Uterus (tissue), 2 donors: ENCODE data around the gene CIAO2B.
"Not testable (repeated sequence)": the region's sequence is repeated elsewhere in the genome, so short reads cannot be mapped to it uniquely, and the experiment has no call there.

Experiments used
- POLR2A ChIP-seq, 2 donors: fragments of 450-650 bp; IDR thresholded peaks; one replicate each; pipeline ENCODE4 v1.6.1; 2016; ENCODE audit warnings: antibody characterized with exemption in 2 of 2, mild to moderate bottlenecking in 1 of 2, moderate library complexity in 1 of 2
- TF ChIP-seq, protein P1 (sequence below), 4 experiments: fragments of 200-600 bp in 2 of 4; fragments of 450-650 bp in 2 of 4; sonication (generic) in 2 of 4; IDR thresholded peaks; one replicate each; pipeline ENCODE4 v1.5.1; 2016 to 2019; ENCODE audit warnings: antibody characterized with exemption in 4 of 4, mild to moderate bottlenecking in 2 of 4, moderate library complexity in 1 of 4

DNA sequence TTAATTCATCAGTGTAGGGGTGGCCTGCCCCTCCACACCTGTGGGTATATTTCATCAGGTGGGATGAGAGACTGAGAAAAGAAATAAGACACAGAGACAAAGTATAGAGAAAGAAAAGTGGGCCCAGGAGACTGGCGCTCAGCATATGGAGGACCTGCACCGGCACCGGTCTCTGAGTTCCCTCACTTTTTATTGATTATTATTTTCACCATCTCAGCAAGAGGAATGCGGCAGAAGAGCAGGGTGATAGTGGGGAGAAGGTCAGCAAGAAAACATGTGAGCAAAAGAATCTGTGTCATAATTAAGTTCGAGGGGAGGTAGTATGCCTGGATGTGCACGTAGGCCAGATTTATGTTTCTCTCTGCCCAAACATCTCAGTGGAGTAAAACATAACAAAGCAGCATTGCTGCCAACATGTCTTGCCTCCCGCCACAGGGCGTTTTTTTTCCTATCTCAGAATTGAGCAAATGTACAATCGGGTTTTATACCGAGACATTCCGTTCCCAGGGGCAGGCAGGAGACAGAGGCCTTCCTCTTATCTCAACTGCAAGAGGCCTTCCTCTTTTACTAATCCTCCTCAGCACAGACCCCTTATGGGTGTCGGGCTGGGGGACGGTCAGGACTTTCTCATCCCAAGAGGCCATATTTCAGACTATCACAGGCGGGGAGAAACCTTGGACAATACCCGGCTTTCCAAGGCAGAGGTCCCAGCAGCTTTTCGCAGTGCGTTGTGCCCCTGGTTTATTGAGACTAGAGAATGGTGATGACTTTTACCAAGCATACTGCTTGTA is 21.4 kb upstream of the CIAO2B start:
- not testable (repeated sequence) for TF ChIP-seq POLR2A (IDR thresholded peaks at IDR 0.05)
- TF ChIP-seq, protein P1, sequence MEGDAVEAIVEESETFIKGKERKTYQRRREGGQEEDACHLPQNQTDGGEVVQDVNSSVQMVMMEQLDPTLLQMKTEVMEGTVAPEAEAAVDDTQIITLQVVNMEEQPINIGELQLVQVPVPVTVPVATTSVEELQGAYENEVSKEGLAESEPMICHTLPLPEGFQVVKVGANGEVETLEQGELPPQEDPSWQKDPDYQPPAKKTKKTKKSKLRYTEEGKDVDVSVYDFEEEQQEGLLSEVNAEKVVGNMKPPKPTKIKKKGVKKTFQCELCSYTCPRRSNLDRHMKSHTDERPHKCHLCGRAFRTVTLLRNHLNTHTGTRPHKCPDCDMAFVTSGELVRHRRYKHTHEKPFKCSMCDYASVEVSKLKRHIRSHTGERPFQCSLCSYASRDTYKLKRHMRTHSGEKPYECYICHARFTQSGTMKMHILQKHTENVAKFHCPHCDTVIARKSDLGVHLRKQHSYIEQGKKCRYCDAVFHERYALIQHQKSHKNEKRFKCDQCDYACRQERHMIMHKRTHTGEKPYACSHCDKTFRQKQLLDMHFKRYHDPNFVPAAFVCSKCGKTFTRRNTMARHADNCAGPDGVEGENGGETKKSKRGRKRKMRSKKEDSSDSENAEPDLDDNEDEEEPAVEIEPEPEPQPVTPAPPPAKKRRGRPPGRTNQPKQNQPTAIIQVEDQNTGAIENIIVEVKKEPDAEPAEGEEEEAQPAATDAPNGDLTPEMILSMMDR (IDR thresholded peaks at IDR 0.05): not testable (repeated sequence)
